OCI-LY3 (cell line): ENCODE results near the gene VTI1A.

ENCODE experiments used
- H2AFZ ChIP-seq: fragments of 200-600, 300-600 bp; shearing (Covaris generic); 2 replicates; pipeline ENCODE4 v1.6.0; 2014; ENCODE audit warnings: antibody characterized with exemption, low read depth, low read length
- H3K27ac ChIP-seq: fragments of 200-600, 300-600 bp; sonication (generic); 2 replicates; pipeline ENCODE4 v1.5.1; 2014; ENCODE audit warnings: mild to moderate bottlenecking, low read length, moderate library complexity, mixed read lengths
- H3K27me3 ChIP-seq: fragments of 200-600, 300-600 bp; sonication (generic); 2 replicates; pipeline ENCODE4 v1.6.1; 2014; ENCODE audit warnings: low read depth, low read length, mixed read lengths
- H3K36me3 ChIP-seq: fragments of 200-600, 300-600 bp; sonication (generic); replicated peaks from 2 replicates; pipeline ENCODE3; 2014; ENCODE audit warnings: low read depth, low read length, mixed read lengths
- H3K4me1 ChIP-seq: fragments of 300-600, 200-600 bp; sonication (generic); 2 replicates; pipeline ENCODE4 v1.6.1; 2014; ENCODE audit warnings: low read length, mixed read lengths
- H3K4me2 ChIP-seq: fragments of 200-600, 300-600 bp; sonication (generic); 2 replicates; pipeline ENCODE4 v1.6.1; 2014; ENCODE audit warnings: low read length, mixed read lengths
- H3K4me3 ChIP-seq: fragments of 300-600, 200-600 bp; sonication (generic); 2 replicates; pipeline ENCODE4 v1.5.1; 2014; ENCODE audit warnings: antibody characterized with exemption, mild to moderate bottlenecking, low read length, moderate library complexity
- H3K79me2 ChIP-seq: fragments of 300-600, 200-600 bp; shearing (Covaris generic); 2 replicates; pipeline ENCODE4 v1.6.1; 2014; ENCODE audit warnings: mild to moderate bottlenecking, low read length, mixed read lengths
- H3K9ac ChIP-seq: fragments of 300-600, 200-600 bp; shearing (Covaris generic); 2 replicates; pipeline ENCODE4 v1.6.0; 2014; ENCODE audit warnings: mild to moderate bottlenecking, low read length, moderate library complexity
- H3K9me3 ChIP-seq: fragments of 200-600, 300-600 bp; shearing (Covaris generic); 2 replicates; pipeline ENCODE4 v1.6.1; 2014; ENCODE audit warnings: low read length, mixed read lengths; ENCODE audit not compliant: insufficient read depth
- H4K20me1 ChIP-seq: fragments of 200-600, 300-600 bp; sonication (generic); 2 replicates; pipeline ENCODE4 v1.6.1; 2016; ENCODE audit warnings: low read length, mixed read lengths; ENCODE audit not compliant: insufficient read depth
- CTCF ChIP-seq: fragments of 200-600, 300-600 bp; sonication (generic); IDR thresholded peaks from 2 replicates; pipeline ENCODE4 v1.5.1; 2014; ENCODE audit warnings: antibody characterized with exemption, low read length, low read depth
- EZH2phosphoT487 ChIP-seq: fragments of 200-600 bp; shearing (Covaris generic); IDR thresholded peaks from 2 replicates; pipeline ENCODE4 v1.6.1; 2018; ENCODE audit warnings: antibody characterized with exemption, mixed run types, low read depth

VTI1A gene

GRCh38 chr10:112421731-112422130 lies 25.3 kb upstream of the VTI1A start:
- Histone ChIP-seq H3K4me2 (no peak overlapping the region), H3K27me3 (no peaks in the 10 kb centered on the region), H3K27ac (no peak overlapping the region), H4K20me1 (no peaks in the 10 kb centered on the region), H2AFZ (no peak overlapping the region), H3K9me3 (no peaks in the 10 kb centered on the region), H3K9ac (no peak overlapping the region), H3K79me2 (no peaks in the 10 kb centered on the region), H3K4me3 (no peak overlapping the region), H3K4me1 (no peaks in the 10 kb centered on the region), H3K36me3 (peaks cover 15% of the 10 kb centered on the region)
- TF ChIP-seq EZH2phosphoT487 = no peak
- no peak for TF ChIP-seq CTCF

GRCh38 chr10:112424651-112425050 lies 22.4 kb upstream of the VTI1A start:
- Histone ChIP-seq H3K9me3 (no peaks in the 10 kb centered on the region), H3K4me2 (no peak overlapping the region), H4K20me1 (no peaks in the 10 kb centered on the region), H3K27ac (no peak overlapping the region), H3K4me1 (no peaks in the 10 kb centered on the region), H3K79me2 (no peaks in the 10 kb centered on the region), H2AFZ (no peak overlapping the region), H3K36me3 (peaks cover 15% of the 10 kb centered on the region), H3K27me3 (no peaks in the 10 kb centered on the region), H3K9ac (no peak overlapping the region), H3K4me3 (no peak overlapping the region)
- TF ChIP-seq EZH2phosphoT487 = no peak
- no peak for TF ChIP-seq CTCF

GRCh38 chr10:112426111-112426510 lies 20.9 kb upstream of the VTI1A start:
- no peak overlapping the region for H2AFZ ChIP-seq

GRCh38 chr10:112429147-112429546 lies 17.9 kb upstream of the VTI1A start:
- no peak overlapping the region for H3K9ac ChIP-seq
- H3K27me3 ChIP-seq = no peaks in the 10 kb centered on the region
- no peak overlapping the region for H3K27ac ChIP-seq
- H3K36me3 ChIP-seq = peaks cover 27% of the 10 kb centered on the region
- H4K20me1 ChIP-seq = no peaks in the 10 kb centered on the region
- H3K79me2 ChIP-seq = no peaks in the 10 kb centered on the region
- H3K4me1 ChIP-seq = no peaks in the 10 kb centered on the region
- no peak overlapping the region for H3K4me2 ChIP-seq
- TF ChIP-seq CTCF (no peak), EZH2phosphoT487 (no peak)
- no peaks in the 10 kb centered on the region for H3K9me3 ChIP-seq
- no peak overlapping the region for H3K4me3 ChIP-seq
- H2AFZ ChIP-seq = no peak overlapping the region

More at GRCh38 chr10:112426111-112426510, 20.9 kb upstream of the VTI1A start:
- no peak overlapping the region for H3K9ac ChIP-seq
- no peak for TF ChIP-seq EZH2phosphoT487
- TF ChIP-seq CTCF = no peak
- no peaks in the 10 kb centered on the region for H4K20me1 ChIP-seq
- H3K36me3 ChIP-seq = peaks cover 22% of the 10 kb centered on the region
- H3K4me3 ChIP-seq = no peak overlapping the region
- H3K4me1 ChIP-seq = no peaks in the 10 kb centered on the region
- H3K4me2 ChIP-seq = no peak overlapping the region
- H3K27me3 ChIP-seq = no peaks in the 10 kb centered on the region
- no peak overlapping the region for H3K27ac ChIP-seq
- no peaks in the 10 kb centered on the region for H3K9me3 ChIP-seq
- H3K79me2 ChIP-seq = no peaks in the 10 kb centered on the region
